GM18511 (cell line): ENCODE results near the gene HEATR5A.
"Not testable (repeated sequence)": the region's sequence is repeated elsewhere in the genome, so short reads cannot be mapped to it uniquely, and the experiment has no call there.

Source experiments
- ATAC-seq: cut with Tn5 transposase; IDR thresholded peaks from one replicate; pipeline ENCODE4 v1.9.1; 2021; ENCODE audit warnings: mild to moderate bottlenecking, moderate library complexity; ENCODE audit not compliant: unreplicated experiment

HEATR5A gene

DNA sequence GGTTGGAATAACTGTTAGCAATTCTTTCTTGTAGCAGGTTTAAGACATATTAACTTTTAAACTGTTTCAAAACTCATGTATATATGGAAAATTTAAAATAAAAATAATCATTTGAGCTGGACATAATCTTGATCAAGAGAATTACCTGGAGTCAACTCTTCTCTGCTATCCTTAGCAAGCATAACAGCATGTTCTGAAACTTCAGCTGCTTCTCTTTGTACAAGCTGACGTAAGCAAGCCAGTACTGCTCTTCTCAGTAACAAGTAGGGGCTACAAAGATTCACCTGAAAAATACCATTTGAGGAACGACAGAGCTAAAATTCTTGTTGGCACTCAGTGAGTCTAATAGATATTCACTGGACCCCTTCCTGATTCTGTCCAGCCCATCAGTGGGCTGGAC is 83.0 kb downstream of the HEATR5A start:
- no peak for ATAC-seq

DNA sequence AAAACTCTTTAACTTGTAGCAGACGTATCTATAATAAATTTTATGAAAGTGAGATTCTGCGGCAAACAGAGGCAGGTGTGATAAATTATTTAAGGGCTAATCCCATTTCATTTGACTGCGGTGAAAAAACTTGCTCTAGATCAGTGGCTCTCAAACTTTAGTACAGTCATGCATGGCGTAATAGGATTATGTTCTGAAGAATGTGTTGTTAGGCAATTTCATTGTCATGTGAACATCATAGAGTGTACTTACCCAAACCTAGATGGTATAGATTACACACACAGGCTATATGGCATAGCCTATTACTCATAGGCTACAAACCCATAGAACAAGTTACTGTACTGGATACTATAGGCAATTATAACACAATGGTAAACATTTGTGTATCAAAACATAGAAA is 83.7 kb downstream of the HEATR5A start:
- ATAC-seq = no peak

DNA sequence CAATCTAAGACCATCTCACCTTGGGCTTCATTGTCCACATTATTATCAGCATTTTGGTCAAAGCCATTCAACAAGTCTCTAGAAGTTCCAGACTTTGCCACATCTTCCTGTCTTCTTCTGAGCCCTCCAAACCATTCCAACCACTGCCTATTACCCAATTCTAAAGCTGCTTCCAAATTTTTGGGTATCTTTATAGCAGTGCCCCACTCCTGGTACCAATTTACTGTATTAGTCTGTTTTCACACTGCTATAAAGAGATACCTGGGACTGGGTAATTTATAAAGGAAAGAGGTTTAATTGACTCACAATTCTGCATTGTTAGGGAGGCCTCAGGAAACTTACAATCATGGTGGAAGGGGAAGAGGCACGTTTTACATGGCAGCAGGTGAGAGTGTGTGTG is 89.0 kb downstream of the HEATR5A start:
- not testable (repeated sequence) for ATAC-seq

DNA sequence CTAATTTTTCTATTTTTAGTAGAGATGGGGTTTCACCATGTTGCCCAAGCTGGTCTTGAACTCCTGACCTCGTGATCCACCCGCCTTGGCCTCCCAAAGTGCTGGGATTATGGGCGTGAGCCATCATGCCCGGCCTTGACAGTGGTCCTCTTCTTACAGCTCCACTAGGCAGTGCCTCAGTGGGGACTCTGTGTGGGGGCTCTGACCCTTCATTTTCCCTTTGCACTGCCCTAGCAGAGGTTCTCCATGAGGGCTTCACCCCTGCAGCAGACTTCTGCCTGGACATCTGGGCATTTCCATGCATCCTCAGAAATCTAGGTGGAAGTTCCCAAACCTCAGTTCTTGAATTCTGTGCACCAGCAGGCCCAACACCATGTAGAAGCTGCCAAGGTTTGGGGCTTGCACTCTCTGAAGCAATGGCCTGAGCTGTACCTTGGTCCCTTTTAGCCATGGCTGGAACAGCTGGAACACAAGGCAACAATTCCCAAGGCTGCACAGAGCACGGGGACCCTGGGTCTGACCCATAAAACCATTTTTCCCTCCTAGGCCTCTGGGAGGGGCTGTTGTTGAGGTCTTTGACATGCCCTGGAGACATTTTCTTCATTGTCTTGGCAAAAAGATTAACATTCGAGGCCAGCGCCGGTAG is 90.4 kb downstream of the HEATR5A start:
- ATAC-seq = not testable (repeated sequence)

DNA sequence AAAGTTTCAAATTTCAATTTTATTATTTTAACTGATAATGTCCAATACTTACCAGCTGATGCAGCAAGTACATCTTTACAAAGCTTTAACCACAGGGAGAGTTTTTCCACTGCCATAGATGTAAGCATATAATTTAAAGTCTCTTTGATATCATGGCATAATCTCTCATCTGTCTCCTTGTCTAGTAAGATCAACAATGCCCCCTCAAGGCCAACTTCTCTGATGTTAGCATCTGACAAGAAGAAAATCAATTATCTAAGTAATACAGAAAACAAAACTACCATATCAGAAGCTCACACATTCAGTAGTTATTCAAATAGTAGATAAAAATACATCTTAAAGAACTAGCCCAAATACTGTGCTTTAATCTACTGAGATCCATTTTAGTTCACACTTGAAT is 94.2 kb downstream of the HEATR5A start:
- ATAC-seq = no peak

DNA sequence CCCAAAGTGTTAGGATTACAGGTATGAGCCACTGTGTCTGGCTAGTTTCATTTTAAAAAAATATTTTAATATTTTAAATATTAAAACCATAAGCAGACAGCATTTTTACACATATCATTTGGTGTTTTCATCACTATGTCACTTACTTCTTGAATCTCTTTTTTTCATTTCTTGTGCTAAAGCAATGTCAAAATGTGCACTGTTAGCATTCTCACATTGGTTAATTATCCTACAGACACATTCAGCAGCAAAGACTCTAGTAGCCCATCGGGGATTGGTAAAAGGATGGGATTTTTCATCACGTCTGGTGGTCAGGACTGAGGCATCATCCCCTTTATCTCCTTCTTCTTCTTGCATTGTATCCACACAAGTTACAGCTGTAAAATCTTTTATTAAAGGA is 96.9 kb downstream of the HEATR5A start:
- ATAC-seq = no peak

DNA sequence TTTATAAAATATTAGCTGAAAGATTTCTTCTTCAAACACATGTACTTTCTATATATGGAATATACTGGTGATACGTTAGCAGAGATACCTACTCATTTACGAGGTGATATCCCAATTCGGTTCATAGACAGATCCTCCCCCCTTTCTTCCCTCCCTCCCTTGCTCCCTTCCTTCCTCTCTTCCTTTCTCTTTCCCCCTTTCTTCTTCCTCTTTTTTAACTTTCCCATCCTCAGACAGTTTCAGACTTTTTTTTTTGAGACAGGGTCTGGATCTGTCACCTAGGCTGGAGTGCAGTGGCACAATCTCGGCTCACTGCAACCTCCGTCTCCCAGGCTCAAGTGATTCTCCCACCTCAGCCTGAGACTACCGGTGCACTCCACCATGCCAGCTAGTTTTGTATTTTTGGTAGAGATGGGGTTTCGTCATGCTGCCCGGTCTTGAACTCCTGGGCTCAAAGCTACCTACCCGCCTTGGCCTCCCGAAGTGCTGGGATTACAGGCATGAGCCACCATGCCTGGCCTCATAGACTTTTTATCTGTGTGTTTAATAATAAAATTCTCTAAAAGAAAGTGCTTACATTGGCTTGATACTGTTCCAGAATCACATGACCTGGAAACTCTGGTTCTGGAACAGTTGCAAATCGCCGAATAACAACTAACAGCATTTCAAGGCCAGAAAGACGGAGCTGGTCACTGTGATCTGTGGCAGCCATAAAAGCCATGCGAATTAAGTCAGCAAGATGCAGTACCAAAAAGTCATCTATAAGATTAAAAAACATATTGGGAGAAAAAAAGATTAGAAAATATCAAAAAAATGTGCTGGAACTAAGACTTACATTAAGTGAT is 99.2 kb downstream of the HEATR5A start:
- ATAC-seq = no peak

DNA sequence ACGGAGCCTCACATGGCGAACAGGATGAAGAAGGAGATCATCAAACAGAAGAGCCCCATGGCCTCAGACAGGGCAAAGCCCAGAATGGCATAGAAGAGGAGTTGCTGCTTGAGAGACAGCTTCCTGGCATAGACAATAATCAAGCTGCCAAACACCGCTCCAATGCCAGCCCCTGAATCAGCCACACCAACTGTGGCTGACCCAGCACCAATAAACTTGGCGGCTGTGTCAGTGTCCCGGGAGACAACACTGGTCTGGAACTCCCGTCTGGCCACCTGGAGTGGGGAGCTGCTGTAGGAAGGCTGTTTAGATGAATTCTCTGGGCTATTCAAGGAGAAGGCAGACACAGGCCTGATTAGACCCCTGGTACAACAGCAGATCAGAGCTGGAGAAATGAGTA is 100.1 kb downstream of the HEATR5A start:
- no peak for ATAC-seq

DNA sequence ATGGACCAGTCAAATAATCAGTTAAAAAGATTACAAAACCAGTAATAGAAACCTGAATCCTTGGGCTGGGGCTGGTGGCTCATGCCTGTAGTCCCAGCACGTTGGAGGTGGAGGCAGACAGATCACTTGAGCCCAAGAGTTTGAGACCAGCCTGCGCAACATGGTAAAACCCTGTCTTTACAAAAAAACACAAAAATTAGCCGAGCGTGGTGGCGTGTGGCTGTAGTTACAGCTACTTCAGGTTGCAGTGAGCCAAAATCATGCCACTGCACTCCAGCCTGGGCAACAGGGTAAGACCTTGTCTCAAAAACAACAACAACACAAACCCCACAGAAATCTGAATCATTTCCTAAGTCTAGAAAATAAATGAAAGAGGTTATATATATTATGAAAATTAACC is 100.6 kb downstream of the HEATR5A start:
- ATAC-seq = no peak

DNA sequence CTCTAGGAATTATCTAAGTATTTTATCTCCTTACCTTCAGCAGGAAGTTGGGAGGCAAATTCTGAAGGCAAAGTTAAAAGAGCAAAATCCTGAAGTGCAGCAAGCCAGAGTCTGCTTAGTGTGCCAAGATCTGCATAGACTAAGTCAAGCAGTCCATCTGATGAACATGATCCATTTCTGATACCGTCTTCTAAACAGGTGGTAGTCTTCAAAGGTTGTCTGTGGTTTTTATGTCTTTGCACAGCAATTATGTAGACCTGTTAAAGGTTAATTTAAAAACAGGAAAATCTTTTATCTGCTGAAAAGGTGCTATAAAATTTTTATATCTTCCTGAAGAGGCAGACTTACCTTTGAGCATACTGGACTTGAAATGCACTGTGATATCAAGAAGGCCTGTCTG is 107.4 kb downstream of the HEATR5A start:
- no peak for ATAC-seq

DNA sequence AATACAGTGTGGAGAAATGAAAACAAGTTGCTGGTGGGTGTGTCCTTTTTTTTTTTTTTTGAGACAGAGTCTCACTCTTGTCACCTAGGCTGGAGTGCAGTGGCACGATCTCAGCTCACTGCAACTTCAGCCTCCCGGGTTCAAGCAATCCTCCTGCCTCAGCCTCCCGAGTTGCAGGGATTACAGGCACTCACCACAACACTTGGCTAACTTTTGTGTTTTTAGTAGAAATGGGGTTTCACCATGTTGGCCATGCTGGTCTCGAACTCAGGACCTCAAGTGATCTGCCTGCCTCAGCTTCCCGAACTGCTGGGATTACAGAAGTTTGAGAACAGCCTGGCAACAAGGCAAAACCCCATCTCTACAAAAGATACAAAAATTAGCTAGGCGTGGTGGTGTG is 108.0 kb downstream of the HEATR5A start:
- not testable (repeated sequence) for ATAC-seq

DNA sequence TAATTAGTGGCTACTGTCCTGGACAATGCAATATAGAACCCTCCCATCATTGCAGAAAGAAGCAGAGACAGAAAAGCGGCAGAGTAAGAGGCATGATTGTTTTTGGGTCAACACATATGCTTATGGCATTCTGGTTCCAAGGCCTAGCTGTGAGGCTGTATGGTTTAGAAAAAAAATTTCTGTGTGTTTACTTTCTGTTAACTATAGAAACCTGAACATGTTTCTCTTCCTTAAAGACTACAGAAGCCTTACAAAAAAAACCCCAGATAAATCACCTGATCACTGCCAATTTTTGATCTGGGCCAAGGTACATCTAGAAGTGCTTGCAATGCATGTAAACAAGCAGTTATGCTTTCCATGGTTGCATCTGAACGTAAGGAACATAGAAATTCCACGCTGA is 112.7 kb downstream of the HEATR5A start:
- ATAC-seq = no peak

DNA sequence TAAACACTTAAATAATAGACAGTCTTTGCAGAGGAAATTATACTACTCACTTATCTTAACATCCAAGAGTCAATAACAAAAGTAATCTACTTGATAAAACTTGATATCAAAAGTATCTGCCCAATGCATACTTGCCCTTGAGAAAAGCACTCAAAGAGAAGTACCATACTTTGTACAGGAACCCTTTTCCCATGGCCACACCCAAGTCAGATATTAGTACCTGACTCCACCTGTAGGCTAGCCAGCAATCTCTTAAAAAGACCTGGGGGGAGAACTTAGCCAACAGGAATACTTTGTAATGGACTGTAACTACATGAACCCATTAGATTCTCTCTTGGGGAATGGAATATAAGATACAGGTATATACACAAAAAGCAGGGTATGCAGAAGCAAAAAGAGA is 113.2 kb downstream of the HEATR5A start:
- no peak for ATAC-seq

DNA sequence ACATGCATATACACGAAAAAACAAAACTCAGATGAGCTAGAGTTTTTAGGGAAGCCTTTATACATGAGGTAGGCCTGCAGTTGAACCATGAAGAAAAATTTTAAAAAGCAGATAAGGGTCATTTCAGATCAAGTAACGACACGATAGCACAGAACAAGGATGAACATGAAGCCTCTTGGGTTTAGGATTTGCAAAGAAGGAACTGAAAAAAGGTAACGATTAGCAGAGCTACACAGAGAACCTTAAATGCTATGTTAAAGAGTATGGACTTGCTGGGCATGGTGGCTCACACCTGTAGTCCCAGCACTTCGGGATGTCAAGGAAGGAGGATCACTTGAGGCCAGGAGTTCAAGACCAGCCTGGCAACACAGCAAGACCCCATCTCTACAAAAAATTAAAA is 116.7 kb downstream of the HEATR5A start:
- ATAC-seq = no peak

DNA sequence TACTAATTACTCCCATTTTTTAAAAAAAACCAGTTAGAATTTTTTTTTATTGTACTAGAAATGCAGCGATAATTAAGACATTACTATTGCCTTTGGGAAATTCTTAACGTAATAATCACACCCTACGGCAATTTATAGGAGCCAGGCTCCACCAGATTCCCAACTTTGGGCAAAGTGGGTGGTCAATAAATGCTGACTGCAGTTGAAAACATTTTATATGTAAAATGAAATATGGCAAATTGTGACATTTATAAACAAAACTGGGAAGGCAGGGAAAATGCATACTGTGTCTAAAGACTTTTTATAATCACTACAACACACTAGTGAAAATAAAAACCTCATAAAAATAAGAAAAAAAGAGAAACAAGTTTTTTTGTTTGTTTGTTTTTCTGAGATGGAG is 119.5 kb downstream of the HEATR5A start:
- no peak for ATAC-seq

DNA sequence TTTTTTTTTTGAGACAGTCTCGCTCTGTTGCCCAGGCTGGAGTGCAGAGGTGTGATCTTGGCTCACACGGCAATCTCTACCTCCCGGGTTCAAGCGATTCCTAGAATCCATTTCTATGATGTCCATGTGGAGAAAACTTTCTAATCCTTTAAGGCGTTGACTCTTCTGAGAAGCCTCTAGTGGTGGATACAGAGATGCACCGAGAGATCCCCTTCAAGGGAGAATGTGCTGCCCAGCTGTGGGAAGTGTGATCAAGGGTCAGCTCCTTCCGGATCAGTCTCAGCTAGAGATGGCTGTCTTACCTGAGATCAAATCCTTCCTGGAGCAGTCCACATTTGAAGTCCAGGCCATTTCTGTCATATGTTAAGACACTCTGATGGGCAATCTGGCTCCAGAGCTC is 120.1 kb downstream of the HEATR5A start:
- ATAC-seq = no peak

DNA sequence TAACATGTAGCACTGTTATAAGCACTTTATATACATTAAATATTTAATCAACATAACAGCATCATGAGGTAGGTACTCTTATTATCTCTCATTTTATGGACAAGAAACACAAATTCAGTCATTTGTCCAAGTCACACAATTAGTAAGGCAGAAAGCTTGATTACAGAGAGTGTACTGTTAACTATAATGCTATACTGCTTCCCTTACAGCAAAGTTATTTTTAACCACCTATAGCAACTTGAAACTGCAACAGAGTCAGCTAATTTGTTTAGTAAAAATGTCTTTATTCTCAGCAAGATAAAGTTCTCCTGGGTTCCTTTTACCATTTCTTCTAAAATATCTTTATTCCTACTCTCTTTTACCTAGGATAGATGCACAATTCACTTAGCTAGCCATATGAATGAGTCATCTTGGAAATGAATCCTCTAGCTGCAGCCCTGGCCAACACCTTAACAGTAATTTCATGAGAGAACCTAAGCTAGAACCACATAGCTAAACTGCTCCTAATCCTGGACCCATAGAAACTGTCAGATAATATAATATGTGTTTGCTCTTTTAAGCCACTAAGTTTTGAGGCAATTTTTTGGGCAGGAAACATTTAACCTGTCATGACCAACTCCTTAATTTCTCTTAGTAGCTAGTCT is 122.5 kb downstream of the HEATR5A start:
- peak; percentile 81 for ATAC-seq

DNA sequence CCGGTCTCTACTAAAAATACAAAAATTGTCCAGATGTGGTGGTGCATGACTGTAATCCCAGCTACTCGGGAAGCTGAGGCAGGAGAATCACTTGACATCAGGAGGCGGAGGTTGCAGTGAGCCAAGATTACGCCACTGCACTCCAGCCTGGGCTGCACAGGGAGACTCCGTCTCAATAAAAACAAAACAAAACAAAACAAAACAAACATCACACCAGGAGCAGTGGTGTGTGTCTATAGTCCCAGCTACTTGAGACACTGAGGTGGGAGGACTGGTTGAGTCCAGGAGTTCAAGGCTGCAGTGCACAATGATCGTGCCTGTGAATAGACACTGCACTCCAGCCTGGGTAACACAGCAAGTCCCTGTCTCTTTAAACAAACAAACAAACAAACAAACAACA is 123.2 kb downstream of the HEATR5A start:
- peak; percentile 11 for ATAC-seq

DNA sequence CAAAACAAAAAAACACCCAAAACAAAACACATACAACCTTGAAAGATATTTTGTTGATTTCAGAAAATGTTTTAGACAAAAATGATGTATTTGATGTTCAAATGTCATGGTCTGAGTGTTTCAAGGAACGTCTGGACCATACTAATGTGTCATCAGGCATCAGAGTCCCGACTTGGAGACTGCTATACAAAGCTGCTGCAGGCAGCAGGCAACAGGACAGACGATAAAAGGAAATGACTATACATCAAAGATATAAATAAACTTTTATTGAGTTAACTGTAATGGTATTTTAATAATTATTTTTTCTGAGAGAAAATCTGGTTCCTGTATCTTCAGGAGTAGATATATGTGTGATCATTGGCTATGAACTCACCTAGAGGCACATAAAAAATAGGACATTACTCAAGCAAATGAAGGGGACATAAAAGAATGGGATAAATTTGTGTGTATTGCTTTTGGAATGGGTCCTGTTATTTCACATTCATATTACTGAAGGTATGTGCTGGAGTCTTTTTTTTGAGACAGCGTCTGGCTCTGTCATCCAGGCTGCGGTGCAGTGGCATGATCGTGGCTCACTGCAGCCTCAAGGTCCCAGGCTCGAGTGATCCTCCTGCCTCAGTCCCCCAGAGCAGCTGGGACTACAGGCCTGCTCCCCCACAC is 125.5 kb downstream of the HEATR5A start:
- no peak for ATAC-seq

DNA sequence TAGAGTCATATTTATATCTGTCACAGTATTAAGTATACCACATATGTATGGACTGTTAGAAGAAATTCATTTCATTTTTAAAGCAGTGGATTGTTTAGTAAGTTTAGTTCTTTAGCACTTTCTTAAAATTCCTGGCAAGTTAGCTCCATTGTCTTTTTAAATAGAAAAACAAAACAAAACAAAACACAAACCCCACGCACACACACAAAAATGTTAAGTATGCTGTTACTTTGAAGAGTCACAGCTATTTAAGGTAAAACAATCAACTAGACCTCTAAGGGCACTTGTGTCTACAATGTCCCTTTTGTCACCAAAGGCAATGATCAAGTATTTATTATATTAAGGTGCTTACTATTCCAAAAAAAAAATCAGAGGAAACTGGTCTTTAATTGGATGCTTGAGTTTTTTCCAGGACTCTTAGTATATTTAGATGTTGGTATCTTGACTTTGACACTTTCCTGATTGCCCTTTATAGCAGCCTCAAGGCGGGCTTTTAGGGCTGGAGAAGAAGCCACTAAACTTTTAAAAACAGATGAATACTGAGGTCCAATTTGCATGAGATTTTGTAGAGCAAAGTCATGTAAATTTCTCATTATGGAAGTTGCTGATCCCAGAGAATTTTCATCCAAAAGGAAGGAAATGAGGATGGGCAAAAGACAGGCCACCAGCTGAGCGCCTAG is 127.3 kb downstream of the HEATR5A start:
- no peak for ATAC-seq

DNA sequence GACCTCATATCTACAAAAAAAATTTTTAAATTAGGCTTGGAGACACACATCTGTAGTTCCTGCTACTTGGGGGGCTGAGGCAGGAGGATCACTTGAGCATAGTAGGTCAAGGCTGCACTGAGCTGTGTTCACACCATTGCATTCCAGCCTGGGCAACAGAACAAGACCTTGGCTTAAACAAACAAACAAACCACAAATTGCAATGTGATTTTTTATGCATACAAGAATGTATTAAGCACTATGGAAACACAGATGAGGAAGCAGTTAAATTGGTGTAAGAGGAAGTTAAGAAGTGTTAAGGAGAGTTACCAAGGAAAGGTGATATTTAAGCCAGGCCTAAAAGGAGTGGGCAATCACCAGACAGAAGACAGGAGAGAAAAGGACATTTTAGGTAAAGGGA is 129.1 kb downstream of the HEATR5A start:
- ATAC-seq = no peak
